HepG2 (cell line): ENCODE data around the gene SECTM1. TPM values are rescaled to one million over a fixed set of nuclear protein-coding genes. Genes with fewer than 3 reads are reported as not detected.

Experiments used
- DDIT3 ChIP-seq: sonication (generic); formaldehyde crosslinking; IDR thresholded peaks from 2 replicates; pipeline ENCODE4 v1.4.0; 2020; ENCODE audit warnings: mild to moderate bottlenecking, missing genetic modification reagents
- EED ChIP-seq: sonication (generic); formaldehyde crosslinking; IDR thresholded peaks from 2 replicates; pipeline ENCODE4 v1.5.0; 2020; ENCODE audit warnings: mild to moderate bottlenecking, missing genetic modification reagents
- ELF3 ChIP-seq: IDR thresholded peaks from 2 replicates; pipeline ENCODE4 v1.6.1; 2016; ENCODE audit warnings: missing genetic modification reagents, missing compliant biosample characterization
- GATAD2A ChIP-seq: IDR thresholded peaks from 2 replicates; pipeline ENCODE4 v1.6.1; 2016
- HCFC1 ChIP-seq: fragments of 150-350 bp; IDR thresholded peaks from 2 replicates; pipeline ENCODE4 v1.6.1; 2014; ENCODE audit warnings: low read depth, low read length
- HES4 ChIP-seq: sonication (generic); formaldehyde crosslinking; IDR thresholded peaks from 2 replicates; pipeline ENCODE4 v1.9.0; 2021; ENCODE audit warnings: mild to moderate bottlenecking, missing genetic modification reagents, borderline replicate concordance
- KLF12 ChIP-seq: sonication (generic); formaldehyde crosslinking; IDR thresholded peaks from 2 replicates; pipeline ENCODE4 v1.4.0; 2020; ENCODE audit warnings: missing genetic modification reagents, borderline replicate concordance
- NFIB ChIP-seq: sonication (generic); formaldehyde crosslinking; IDR thresholded peaks from 2 replicates; pipeline ENCODE4 v1.9.0; 2021; ENCODE audit warnings: missing genetic modification reagents, mild to moderate bottlenecking, borderline replicate concordance
- PRDM10 ChIP-seq: sonication (generic); formaldehyde crosslinking; IDR thresholded peaks from 2 replicates; pipeline ENCODE4 v1.4.0; 2020; ENCODE audit warnings: low read depth, missing genetic modification reagents
- REXO4 ChIP-seq: sonication (generic); formaldehyde crosslinking; IDR thresholded peaks from 2 replicates; pipeline ENCODE4 v1.8.0; 2022; ENCODE audit warnings: missing genetic modification reagents, mild to moderate bottlenecking, borderline replicate concordance
- TCF12 ChIP-seq, 2 experiments: fragments of 450-650 bp in 1 of 2; sonication (generic) in 1 of 2; formaldehyde crosslinking in 1 of 2; IDR thresholded peaks; 2 replicates each; pipeline versions ENCODE4 v1.6.1 to v1.8.0; 2017 to 2022; ENCODE audit warnings: antibody characterized with exemption in 1 of 2, mild to moderate bottlenecking in 1 of 2, missing genetic modification reagents in 1 of 2, moderate library complexity in 1 of 2
- TIGD3 ChIP-seq: sonication (generic); formaldehyde crosslinking; IDR thresholded peaks from 2 replicates; pipeline ENCODE4 v1.5.1; 2020; ENCODE audit warnings: mild to moderate bottlenecking, missing genetic modification reagents, borderline replicate concordance
- ZBTB1 ChIP-seq: sonication (generic); formaldehyde crosslinking; IDR thresholded peaks from 2 replicates; pipeline ENCODE4 v1.4.0; 2020; ENCODE audit warnings: missing genetic modification reagents, borderline replicate concordance
- ZFP41 ChIP-seq: sonication (generic); formaldehyde crosslinking; IDR thresholded peaks from 2 replicates; pipeline ENCODE4 v1.4.0; 2020; ENCODE audit warnings: mild to moderate bottlenecking, missing genetic modification reagents, borderline replicate concordance
- ZFYVE20 ChIP-seq: sonication (generic); formaldehyde crosslinking; IDR thresholded peaks from 2 replicates; pipeline ENCODE4 v1.8.0; 2023; ENCODE audit warnings: low read depth, mild to moderate bottlenecking, moderate library complexity, missing genetic modification reagents, borderline replicate concordance
- ZNF616 ChIP-seq: sonication (generic); formaldehyde crosslinking; IDR thresholded peaks from 2 replicates; pipeline ENCODE4 v1.5.0; 2020; ENCODE audit warnings: low read depth, mild to moderate bottlenecking, missing genetic modification reagents
- ZNF709 ChIP-seq: sonication (generic); formaldehyde crosslinking; IDR thresholded peaks from 2 replicates; pipeline ENCODE4 v1.5.0; 2020; ENCODE audit warnings: mild to moderate bottlenecking, missing genetic modification reagents
- ZNF770 ChIP-seq: sonication (generic); formaldehyde crosslinking; IDR thresholded peaks from 2 replicates; pipeline ENCODE4 v1.5.0; 2020; ENCODE audit warnings: mild to moderate bottlenecking, missing genetic modification reagents
- ZNF83 ChIP-seq: sonication (generic); formaldehyde crosslinking; IDR thresholded peaks from 2 replicates; pipeline ENCODE4 v1.4.0; 2020; ENCODE audit warnings: missing genetic modification reagents, mild to moderate bottlenecking, borderline replicate concordance
- ZNF883 ChIP-seq: sonication (generic); formaldehyde crosslinking; IDR thresholded peaks from 2 replicates; pipeline ENCODE4 v1.5.1; 2020; ENCODE audit warnings: mild to moderate bottlenecking, missing genetic modification reagents; ENCODE audit errors: not compliant biosample characterization
- ZSCAN31 ChIP-seq: sonication (generic); formaldehyde crosslinking; IDR thresholded peaks from 2 replicates; pipeline ENCODE4 v1.5.0; 2020; ENCODE audit warnings: low read depth, mild to moderate bottlenecking, missing genetic modification reagents
- polyA plus RNA-seq, 8 experiments: library from polyadenylated mRNA; depleted of rRNA in 3 of 8; stranded (reverse) in 7 of 8; unstranded in 1 of 8; fragments of >200 nt; fragmentation: Illumina TruSeq in 4 of 8; extraction: Trizol in 4 of 8; gene quantifications; 2 replicates each; pipeline versions ENCODE4 v1.2.1 to v1.2.3, GENCODE V29; 2011 to 2016; ENCODE audit warnings: low read depth in 4 of 8, missing spikeins in 1 of 8, mixed read lengths in 1 of 8; ENCODE audit not compliant: insufficient read depth in 1 of 8
- total RNA-seq, 5 experiments: library from RNA; depleted of rRNA; stranded (reverse); fragments of >200 nt; fragmentation: Illumina TruSeq; extraction: Trizol; gene quantifications; 2 replicates each; pipeline ENCODE4 v1.2.3, GENCODE V29; 2016; ENCODE audit warnings: low read depth in 1 of 5

Gene SECTM1
- total and polyA plus RNA-seq, 2 of the 13 experiments (the other 11 are each of a cell fraction or from before 2014, with no cell fraction given) = 3.5 to 5.3 TPM

- TF ChIP-seq NFIB (CRISPR knock-in tag) (no peak), TIGD3 (no peak), GATAD2A (CRISPR knock-in tag) (peak; percentile 100), ZFP41 (no peak), ELF3 (CRISPR knock-in tag) (peak; percentile 97), KLF12 (CRISPR knock-in tag) (peak; percentile 92), EED (CRISPR knock-in tag) (no peak), REXO4 (0 out of 2 replicates have a peak, but pooled peaks have one; percentile 49), ZNF83 (CRISPR knock-in tag) (peak; percentile 63; the same call in 1 of the 2 replicates), DDIT3 (CRISPR knock-in tag) (0 out of 2 replicates have a peak, but pooled peaks have one; percentile 22), ZNF770 (CRISPR knock-in tag) (peak; percentile 63), PRDM10 (peak; percentile 89; the same call in 1 of the 2 replicates), ZNF883 (CRISPR knock-in tag) (peak; percentile 17), ZFYVE20 (CRISPR knock-in tag) (no peak), ZSCAN31 (CRISPR knock-in tag) (peak; percentile 78), ZNF616 (CRISPR knock-in tag) (no peak), TCF12 (IDR thresholded peaks at IDR 0.05) (no peak), TCF12 (CRISPR knock-in tag; IDR thresholded peaks at IDR 0.05) (peak; percentile 97), HCFC1 (no peak), ZNF709 (CRISPR knock-in tag) (no peak; the same call in 1 of the 2 replicates), HES4 (CRISPR knock-in tag) (no peak), ZBTB1 (no peak)
Observed at GRCh38 chr17:82346342-82347300, 13.1 kb upstream of the SECTM1 start (continued).
